ENCODE data around the gene SPATA6.
"Not testable (repeated sequence)": the region's sequence is repeated elsewhere in the genome, so short reads cannot be mapped to it uniquely, and the experiment has no call there.

Gene SPATA6

DNA sequence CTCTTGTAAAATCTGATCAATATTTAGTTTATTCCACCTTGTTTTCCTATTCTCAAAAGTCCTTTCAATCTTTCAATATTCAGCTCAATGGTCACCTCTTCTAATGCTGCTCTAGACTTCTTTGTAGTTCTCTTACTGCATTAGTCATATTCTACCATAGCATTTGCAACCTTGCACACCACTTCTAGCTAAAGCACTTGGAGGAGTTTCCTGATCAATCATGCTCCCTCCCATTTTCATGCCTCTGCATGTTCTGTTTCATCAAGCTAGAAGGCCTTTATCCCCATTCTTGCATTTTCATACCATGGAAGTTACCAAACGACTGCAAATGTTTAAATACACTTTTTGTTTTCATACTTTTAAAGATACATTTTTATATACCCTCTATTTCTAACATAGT is 177.3 kb downstream of the SPATA6 start:
- H3K9me3 ChIP-seq (ENCODE audit: insufficient read depth, low read depth, low read length), result no peaks in the 10 kb centered on the region
- H3K27me3 ChIP-seq (ENCODE audit: insufficient read depth, low read length, poor library complexity, severe bottlenecking), result no peaks in the 10 kb centered on the region
- H3K4me3 ChIP-seq (ENCODE audit: low read length, poor library complexity, severe bottlenecking), result no peak overlapping the region
- no peaks in the 10 kb centered on the region for H3K4me1 ChIP-seq (ENCODE audit: insufficient read depth, low read length, poor library complexity, severe bottlenecking)
- no peak for TF ChIP-seq EZH2phosphoT487 (IDR thresholded peaks at IDR 0.05; ENCODE audit: borderline replicate concordance)
- H3K36me3 ChIP-seq (ENCODE audit: insufficient read depth, low read length), result no peaks in the 10 kb centered on the region
- H3K79me2 ChIP-seq (ENCODE audit: insufficient read depth, low read length), result no peaks in the 10 kb centered on the region
- H3K9me2 ChIP-seq (replicated peaks; ENCODE audit: low read depth, low read length), result no peaks in the 10 kb centered on the region
- H3F3A ChIP-seq (ENCODE audit: low read depth), result no peaks in the 10 kb centered on the region
- H2AFZ ChIP-seq (ENCODE audit: low read length), result no peak overlapping the region
- no peak overlapping the region for H3K4me2 ChIP-seq (ENCODE audit: low read depth, low read length, poor library complexity, severe bottlenecking)
- H3K9ac ChIP-seq (ENCODE audit: low read depth, low read length, poor library complexity, severe bottlenecking), result no peak overlapping the region
- no peaks in the 10 kb centered on the region for H4K20me1 ChIP-seq (ENCODE audit: insufficient read depth, low read length, poor library complexity, severe bottlenecking)

DNA sequence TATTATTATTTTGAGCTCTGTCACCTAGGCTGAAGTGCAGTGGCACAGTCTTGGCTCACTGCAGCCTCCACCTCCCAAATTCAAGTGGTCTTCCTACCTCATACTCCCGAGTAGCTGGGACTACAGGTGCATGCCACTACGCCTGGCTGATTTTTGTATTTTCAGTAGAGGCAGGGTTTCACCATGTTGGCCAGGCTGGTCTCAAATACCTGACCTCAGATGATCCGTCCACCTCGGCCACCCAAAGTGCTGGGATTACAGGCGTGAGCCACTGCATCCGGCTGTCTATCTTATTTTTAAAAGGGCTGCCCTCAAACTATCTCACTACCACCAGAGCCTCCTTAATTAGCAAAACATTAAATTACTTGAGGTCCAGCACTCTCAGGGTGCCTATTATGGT is 177.9 kb downstream of the SPATA6 start:
- H3K9me2 ChIP-seq (replicated peaks; ENCODE audit: low read depth, low read length); H2AFZ ChIP-seq (ENCODE audit: low read length); H3K4me2 ChIP-seq (ENCODE audit: low read depth, low read length, poor library complexity, severe bottlenecking): not testable (repeated sequence)

DNA sequence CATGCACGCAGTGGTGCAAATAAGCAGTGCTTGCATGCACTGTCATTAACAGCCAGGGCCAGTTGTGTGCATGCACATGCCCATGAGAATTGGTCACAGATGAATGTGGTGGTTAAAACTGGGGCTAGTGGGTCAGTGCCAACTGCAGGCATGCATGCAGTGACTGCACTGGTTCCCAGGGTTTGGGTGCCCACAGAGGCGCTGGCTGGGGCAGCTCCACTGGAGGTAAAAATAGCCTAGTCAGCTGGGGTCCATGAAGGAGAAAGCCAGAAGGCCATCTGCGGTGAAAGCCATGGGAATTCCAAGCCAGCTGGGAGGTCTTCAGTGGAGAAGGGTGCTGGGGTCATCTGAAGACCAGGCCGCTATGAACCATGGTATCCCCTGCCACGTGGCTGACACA is 179.3 kb downstream of the SPATA6 start:
- no peaks in the 10 kb centered on the region for H3F3A ChIP-seq (ENCODE audit: low read depth)
- H4K20me1 ChIP-seq (ENCODE audit: insufficient read depth, low read length, poor library complexity, severe bottlenecking), result no peaks in the 10 kb centered on the region
- no peak overlapping the region for H3K4me2 ChIP-seq (ENCODE audit: low read depth, low read length, poor library complexity, severe bottlenecking)
- H2AFZ ChIP-seq (ENCODE audit: low read length), result no peak overlapping the region
- H3K9ac ChIP-seq (ENCODE audit: low read depth, low read length, poor library complexity, severe bottlenecking), result no peak overlapping the region
- no peaks in the 10 kb centered on the region for H3K9me3 ChIP-seq (ENCODE audit: insufficient read depth, low read depth, low read length)
- no peaks in the 10 kb centered on the region for H3K36me3 ChIP-seq (ENCODE audit: insufficient read depth, low read length)
- H3K9me2 ChIP-seq (replicated peaks; ENCODE audit: low read depth, low read length), result no peaks in the 10 kb centered on the region
- no peak overlapping the region for H3K4me3 ChIP-seq (ENCODE audit: low read length, poor library complexity, severe bottlenecking)
- TF ChIP-seq EZH2phosphoT487 (IDR thresholded peaks at IDR 0.05; ENCODE audit: borderline replicate concordance), result no peak
- no peaks in the 10 kb centered on the region for H3K4me1 ChIP-seq (ENCODE audit: insufficient read depth, low read length, poor library complexity, severe bottlenecking)
- no peaks in the 10 kb centered on the region for H3K27me3 ChIP-seq (ENCODE audit: insufficient read depth, low read length, poor library complexity, severe bottlenecking)
- no peaks in the 10 kb centered on the region for H3K79me2 ChIP-seq (ENCODE audit: insufficient read depth, low read length)

More for the DNA sequence above, 177.9 kb downstream of the SPATA6 start:
- H3K79me2 ChIP-seq (ENCODE audit: insufficient read depth, low read length); H3K4me3 ChIP-seq (ENCODE audit: low read length, poor library complexity, severe bottlenecking); H3K27me3 ChIP-seq (ENCODE audit: insufficient read depth, low read length, poor library complexity, severe bottlenecking); H4K20me1 ChIP-seq (ENCODE audit: insufficient read depth, low read length, poor library complexity, severe bottlenecking); H3F3A ChIP-seq (ENCODE audit: low read depth); H3K4me1 ChIP-seq (ENCODE audit: insufficient read depth, low read length, poor library complexity, severe bottlenecking); H3K9me3 ChIP-seq (ENCODE audit: insufficient read depth, low read depth, low read length); H3K36me3 ChIP-seq (ENCODE audit: insufficient read depth, low read length); H3K9ac ChIP-seq (ENCODE audit: low read depth, low read length, poor library complexity, severe bottlenecking): not testable (repeated sequence)

DNA sequence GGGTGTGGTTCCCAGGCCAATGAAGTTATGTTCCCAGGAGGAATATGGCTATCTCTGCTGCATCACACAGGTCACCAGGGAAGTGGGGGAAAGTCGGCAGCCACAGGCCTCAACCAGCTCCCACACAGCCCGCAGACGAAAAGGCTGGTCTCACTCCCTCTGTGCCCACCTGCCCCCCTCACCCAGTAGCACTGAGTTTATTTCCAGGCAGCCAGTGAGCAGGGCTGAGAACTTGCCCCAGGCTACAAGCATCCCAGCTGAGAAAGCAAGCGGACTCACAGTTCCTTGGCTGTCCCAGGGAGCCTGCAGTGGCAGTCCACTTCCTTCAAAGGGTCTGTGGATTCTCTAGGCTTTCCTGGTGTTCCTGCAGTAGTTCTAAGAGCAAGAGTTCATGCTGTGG is 180.6 kb downstream of the SPATA6 start:
- no peak overlapping the region for H3K4me2 ChIP-seq (ENCODE audit: low read depth, low read length, poor library complexity, severe bottlenecking)
- H3K4me1 ChIP-seq (ENCODE audit: insufficient read depth, low read length, poor library complexity, severe bottlenecking), result no peaks in the 10 kb centered on the region
- H3K9ac ChIP-seq (ENCODE audit: low read depth, low read length, poor library complexity, severe bottlenecking), result no peak overlapping the region

More for the DNA sequence above, 180.6 kb downstream of the SPATA6 start:
- Histone ChIP-seq H4K20me1 (ENCODE audit: insufficient read depth, low read length, poor library complexity, severe bottlenecking) (no peaks in the 10 kb centered on the region), H3K9me3 (ENCODE audit: insufficient read depth, low read depth, low read length) (no peaks in the 10 kb centered on the region), H3K9me2 (replicated peaks; ENCODE audit: low read depth, low read length) (no peaks in the 10 kb centered on the region), H3F3A (ENCODE audit: low read depth) (no peaks in the 10 kb centered on the region), H3K36me3 (ENCODE audit: insufficient read depth, low read length) (no peaks in the 10 kb centered on the region), H3K27me3 (ENCODE audit: insufficient read depth, low read length, poor library complexity, severe bottlenecking) (no peaks in the 10 kb centered on the region), H2AFZ (ENCODE audit: low read length) (no peak overlapping the region), H3K4me3 (ENCODE audit: low read length, poor library complexity, severe bottlenecking) (no peak overlapping the region), H3K79me2 (ENCODE audit: insufficient read depth, low read length) (no peaks in the 10 kb centered on the region)
- TF ChIP-seq, protein P1, sequence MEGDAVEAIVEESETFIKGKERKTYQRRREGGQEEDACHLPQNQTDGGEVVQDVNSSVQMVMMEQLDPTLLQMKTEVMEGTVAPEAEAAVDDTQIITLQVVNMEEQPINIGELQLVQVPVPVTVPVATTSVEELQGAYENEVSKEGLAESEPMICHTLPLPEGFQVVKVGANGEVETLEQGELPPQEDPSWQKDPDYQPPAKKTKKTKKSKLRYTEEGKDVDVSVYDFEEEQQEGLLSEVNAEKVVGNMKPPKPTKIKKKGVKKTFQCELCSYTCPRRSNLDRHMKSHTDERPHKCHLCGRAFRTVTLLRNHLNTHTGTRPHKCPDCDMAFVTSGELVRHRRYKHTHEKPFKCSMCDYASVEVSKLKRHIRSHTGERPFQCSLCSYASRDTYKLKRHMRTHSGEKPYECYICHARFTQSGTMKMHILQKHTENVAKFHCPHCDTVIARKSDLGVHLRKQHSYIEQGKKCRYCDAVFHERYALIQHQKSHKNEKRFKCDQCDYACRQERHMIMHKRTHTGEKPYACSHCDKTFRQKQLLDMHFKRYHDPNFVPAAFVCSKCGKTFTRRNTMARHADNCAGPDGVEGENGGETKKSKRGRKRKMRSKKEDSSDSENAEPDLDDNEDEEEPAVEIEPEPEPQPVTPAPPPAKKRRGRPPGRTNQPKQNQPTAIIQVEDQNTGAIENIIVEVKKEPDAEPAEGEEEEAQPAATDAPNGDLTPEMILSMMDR (conservative IDR thresholded peaks at IDR 0.05; ENCODE audit: low read length), result no peak
- no peak for TF ChIP-seq EZH2phosphoT487 (IDR thresholded peaks at IDR 0.05; ENCODE audit: borderline replicate concordance)
